Activated CD8-positive, alpha-beta memory T cell treated with anti-CD3 and anti-CD28 coated beads, Interleukin-2, amount 50 U/mL, for 24 hours (primary cell): ENCODE measurements around the gene KNSTRN.

Experiments used
- DNase-seq: peaks from one replicate; pipeline ENCODE4 v3.0.0-alpha.2; 2020; ENCODE audit errors: extremely low read depth

KNSTRN gene

GRCh38 chr15:40345867-40346578 is 36.5 kb upstream of the KNSTRN start:
- no peak for DNase-seq

- DNase-seq, result no peak
Measured at GRCh38 chr15:40346579-40347558, 35.7 kb upstream of the KNSTRN start.

GRCh38 chr15:40347559-40348473 is 34.7 kb upstream of the KNSTRN start:
- DNase-seq, result no peak

GRCh38 chr15:40348474-40348870 is 34.0 kb upstream of the KNSTRN start:
- no peak for DNase-seq

GRCh38 chr15:40349163-40349562 is 33.4 kb upstream of the KNSTRN start:
- DNase-seq, result no peak

- no peak for DNase-seq
Measured at GRCh38 chr15:40352281-40352901, 30.1 kb upstream of the KNSTRN start.

- DNase-seq, result no peak
Measured at GRCh38 chr15:40353697-40354096, 28.8 kb upstream of the KNSTRN start.

GRCh38 chr15:40354408-40355171 is 27.9 kb upstream of the KNSTRN start:
- DNase-seq, result no peak

GRCh38 chr15:40355976-40356585 is 26.4 kb upstream of the KNSTRN start:
- DNase-seq, result no peak

GRCh38 chr15:40357246-40357645 is 25.3 kb upstream of the KNSTRN start:
- DNase-seq, result no peak

- DNase-seq, result peak; percentile 53
Measured at GRCh38 chr15:40357723-40358470, 24.6 kb upstream of the KNSTRN start, which contains the start of gene DISP2. DISP2 (plus strand) TSS chr15:40358219; CDS start chr15:40358322, 103 bp downstream.

- no peak for DNase-seq
Measured at GRCh38 chr15:40358471-40359353, 23.8 kb upstream of the KNSTRN start.

GRCh38 chr15:40360015-40360414 is 22.5 kb upstream of the KNSTRN start:
- no peak for DNase-seq

GRCh38 chr15:40361640-40362039 is 20.9 kb upstream of the KNSTRN start:
- DNase-seq, result no peak

GRCh38 chr15:40363611-40364010 is 18.9 kb upstream of the KNSTRN start:
- DNase-seq, result no peak

- DNase-seq, result no peak
Measured at GRCh38 chr15:40364251-40364650, 18.3 kb upstream of the KNSTRN start.

- no peak for DNase-seq
Measured at GRCh38 chr15:40365016-40365415, 17.5 kb upstream of the KNSTRN start.
